ENCODE results near the gene TRERF1.

DNA sequence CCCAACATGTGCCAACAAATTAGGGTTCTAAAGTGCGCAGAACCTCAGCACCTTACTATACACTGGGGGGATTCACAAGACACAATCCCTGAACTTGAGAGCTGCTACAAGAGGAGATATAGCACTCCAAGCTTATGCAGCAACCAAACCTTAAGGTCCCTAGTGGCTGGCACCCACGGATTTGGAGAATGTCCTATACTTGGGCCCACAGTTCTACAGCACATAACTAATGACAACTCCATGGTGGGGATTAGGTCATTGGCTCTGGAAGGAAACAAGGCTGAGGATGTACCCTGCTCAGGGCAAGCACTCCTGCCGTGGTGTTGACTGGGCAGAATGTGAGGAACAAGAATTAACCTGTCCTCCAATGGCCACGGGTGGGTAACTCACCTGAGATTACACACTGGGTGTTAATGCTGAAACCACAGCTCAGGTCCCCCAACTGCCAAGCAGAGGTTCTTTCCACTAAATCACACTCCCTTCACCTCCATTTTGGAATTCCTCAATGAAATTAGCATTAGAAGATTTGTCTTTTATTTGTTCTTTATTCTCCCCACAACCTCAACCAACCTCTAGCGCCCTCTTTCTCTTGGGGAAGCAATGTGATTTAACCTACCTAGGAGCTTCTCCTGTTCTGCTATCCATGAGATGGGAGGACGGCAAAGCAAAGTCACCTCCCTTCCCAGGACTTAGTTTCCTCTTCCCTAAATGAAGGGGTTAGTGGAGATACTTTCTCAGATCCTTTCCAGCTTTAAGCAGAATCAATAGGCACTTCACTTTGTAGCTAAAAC, 32.0 kb downstream of the TRERF1 start:
- TF ChIP-seq, protein P1, sequence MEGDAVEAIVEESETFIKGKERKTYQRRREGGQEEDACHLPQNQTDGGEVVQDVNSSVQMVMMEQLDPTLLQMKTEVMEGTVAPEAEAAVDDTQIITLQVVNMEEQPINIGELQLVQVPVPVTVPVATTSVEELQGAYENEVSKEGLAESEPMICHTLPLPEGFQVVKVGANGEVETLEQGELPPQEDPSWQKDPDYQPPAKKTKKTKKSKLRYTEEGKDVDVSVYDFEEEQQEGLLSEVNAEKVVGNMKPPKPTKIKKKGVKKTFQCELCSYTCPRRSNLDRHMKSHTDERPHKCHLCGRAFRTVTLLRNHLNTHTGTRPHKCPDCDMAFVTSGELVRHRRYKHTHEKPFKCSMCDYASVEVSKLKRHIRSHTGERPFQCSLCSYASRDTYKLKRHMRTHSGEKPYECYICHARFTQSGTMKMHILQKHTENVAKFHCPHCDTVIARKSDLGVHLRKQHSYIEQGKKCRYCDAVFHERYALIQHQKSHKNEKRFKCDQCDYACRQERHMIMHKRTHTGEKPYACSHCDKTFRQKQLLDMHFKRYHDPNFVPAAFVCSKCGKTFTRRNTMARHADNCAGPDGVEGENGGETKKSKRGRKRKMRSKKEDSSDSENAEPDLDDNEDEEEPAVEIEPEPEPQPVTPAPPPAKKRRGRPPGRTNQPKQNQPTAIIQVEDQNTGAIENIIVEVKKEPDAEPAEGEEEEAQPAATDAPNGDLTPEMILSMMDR (conservative IDR thresholded peaks at IDR 0.05; ENCODE audit: low read depth, low read length) = peak; percentile 35; the same call in 1 of the 2 replicates
- TF ChIP-seq EZH2 (IDR thresholded peaks at IDR 0.05; ENCODE audit: low read length, unreplicated experiment) (no peak), EZH2phosphoT487 (IDR thresholded peaks at IDR 0.05; ENCODE audit: borderline replicate concordance, low read length) (no peak)
